ENCODE data around the gene TAB2. TPM values are rescaled to one million over a fixed set of nuclear protein-coding genes. Genes with fewer than 3 reads are reported as not detected.

TAB2 gene
- total RNA-seq, 1 experiment from 2014 or later, result 55.6 TPM

DNA sequence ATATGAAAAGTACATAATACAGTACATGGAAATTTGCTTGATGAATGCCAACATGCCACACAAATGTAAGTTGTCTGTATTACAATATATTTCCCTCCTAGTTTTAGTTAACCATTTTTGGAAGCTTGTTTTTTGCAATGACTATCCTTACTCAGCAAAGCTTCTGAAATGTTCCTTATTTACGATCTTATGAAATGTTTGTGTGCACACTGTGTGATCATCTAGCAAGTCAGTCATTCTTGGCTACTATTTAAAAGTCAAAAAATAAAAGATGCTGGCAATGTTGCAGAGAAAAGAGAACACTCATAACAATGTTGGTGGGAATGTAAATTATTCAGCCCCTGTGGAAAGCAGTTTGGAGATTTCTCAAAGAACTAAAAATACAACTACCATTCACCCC, 116.4 kb downstream of the TAB2 start (continued):
- TF ChIP-seq, protein P1, sequence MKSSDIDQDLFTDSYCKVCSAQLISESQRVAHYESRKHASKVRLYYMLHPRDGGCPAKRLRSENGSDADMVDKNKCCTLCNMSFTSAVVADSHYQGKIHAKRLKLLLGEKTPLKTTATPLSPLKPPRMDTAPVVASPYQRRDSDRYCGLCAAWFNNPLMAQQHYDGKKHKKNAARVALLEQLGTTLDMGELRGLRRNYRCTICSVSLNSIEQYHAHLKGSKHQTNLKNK (CRISPR knock-in tag; IDR thresholded peaks at IDR 0.05), result no peak
- TF ChIP-seq, protein P2, sequence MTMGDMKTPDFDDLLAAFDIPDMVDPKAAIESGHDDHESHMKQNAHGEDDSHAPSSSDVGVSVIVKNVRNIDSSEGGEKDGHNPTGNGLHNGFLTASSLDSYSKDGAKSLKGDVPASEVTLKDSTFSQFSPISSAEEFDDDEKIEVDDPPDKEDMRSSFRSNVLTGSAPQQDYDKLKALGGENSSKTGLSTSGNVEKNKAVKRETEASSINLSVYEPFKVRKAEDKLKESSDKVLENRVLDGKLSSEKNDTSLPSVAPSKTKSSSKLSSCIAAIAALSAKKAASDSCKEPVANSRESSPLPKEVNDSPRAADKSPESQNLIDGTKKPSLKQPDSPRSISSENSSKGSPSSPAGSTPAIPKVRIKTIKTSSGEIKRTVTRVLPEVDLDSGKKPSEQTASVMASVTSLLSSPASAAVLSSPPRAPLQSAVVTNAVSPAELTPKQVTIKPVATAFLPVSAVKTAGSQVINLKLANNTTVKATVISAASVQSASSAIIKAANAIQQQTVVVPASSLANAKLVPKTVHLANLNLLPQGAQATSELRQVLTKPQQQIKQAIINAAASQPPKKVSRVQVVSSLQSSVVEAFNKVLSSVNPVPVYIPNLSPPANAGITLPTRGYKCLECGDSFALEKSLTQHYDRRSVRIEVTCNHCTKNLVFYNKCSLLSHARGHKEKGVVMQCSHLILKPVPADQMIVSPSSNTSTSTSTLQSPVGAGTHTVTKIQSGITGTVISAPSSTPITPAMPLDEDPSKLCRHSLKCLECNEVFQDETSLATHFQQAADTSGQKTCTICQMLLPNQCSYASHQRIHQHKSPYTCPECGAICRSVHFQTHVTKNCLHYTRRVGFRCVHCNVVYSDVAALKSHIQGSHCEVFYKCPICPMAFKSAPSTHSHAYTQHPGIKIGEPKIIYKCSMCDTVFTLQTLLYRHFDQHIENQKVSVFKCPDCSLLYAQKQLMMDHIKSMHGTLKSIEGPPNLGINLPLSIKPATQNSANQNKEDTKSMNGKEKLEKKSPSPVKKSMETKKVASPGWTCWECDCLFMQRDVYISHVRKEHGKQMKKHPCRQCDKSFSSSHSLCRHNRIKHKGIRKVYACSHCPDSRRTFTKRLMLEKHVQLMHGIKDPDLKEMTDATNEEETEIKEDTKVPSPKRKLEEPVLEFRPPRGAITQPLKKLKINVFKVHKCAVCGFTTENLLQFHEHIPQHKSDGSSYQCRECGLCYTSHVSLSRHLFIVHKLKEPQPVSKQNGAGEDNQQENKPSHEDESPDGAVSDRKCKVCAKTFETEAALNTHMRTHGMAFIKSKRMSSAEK (CRISPR knock-in tag; IDR thresholded peaks at IDR 0.05; ENCODE audit: borderline replicate concordance), result no peak

DNA sequence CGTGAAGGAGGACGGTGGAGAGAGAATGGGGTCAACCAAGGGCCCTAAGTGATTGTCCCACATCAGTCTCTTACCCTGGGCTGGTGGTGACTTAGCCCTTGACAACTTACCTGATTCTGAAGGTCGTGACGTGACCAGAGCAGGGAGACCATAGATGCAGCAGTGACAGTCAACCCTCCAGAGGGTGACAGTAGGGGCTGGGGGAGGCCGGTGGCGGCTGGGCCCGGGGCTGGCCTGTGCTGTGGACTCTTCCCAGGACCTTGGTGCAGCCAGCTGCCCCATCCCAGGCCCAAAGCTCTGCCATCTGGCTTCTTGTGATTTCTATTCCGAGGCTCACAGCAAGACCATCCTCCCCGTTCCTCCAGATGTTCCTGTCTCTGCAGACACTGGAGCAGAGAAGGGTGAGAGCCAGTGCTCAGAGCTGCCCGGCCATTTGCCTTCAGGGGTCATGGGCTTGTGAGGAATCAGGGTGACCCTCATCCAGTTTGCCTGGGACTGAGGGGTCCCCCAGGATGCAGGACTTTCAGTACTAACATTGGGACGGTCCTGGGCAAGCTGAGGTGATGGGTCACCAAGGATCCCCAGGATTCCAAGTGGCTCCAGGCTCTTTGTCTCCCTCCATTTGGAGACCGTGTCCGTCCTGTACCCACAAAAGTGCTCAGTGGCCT, 118.5 kb downstream of the TAB2 start:
- ATAC-seq (no peak), DNase-seq (ENCODE audit: low spot score) (no peak)
- Mint-ChIP-seq H3K9me3 (no peaks in the 10 kb centered on the region), H3K4me3 (no peak overlapping the region), H3K4me1 (peaks cover 5% of the 10 kb centered on the region), H3K36me3 (no peaks in the 10 kb centered on the region), H3K27ac (no peak overlapping the region), H3K27me3 (ENCODE audit: low read depth) (no peaks in the 10 kb centered on the region)
- ChIA-PET POLR2A (no interaction called here), CTCF (interaction anchor here (1.2 kb wide), 1 partner anchor 858 kb away, joined by 3 read pairs; no protein-coding TSS in a partner anchor)
- TF ChIP-seq, protein P3, sequence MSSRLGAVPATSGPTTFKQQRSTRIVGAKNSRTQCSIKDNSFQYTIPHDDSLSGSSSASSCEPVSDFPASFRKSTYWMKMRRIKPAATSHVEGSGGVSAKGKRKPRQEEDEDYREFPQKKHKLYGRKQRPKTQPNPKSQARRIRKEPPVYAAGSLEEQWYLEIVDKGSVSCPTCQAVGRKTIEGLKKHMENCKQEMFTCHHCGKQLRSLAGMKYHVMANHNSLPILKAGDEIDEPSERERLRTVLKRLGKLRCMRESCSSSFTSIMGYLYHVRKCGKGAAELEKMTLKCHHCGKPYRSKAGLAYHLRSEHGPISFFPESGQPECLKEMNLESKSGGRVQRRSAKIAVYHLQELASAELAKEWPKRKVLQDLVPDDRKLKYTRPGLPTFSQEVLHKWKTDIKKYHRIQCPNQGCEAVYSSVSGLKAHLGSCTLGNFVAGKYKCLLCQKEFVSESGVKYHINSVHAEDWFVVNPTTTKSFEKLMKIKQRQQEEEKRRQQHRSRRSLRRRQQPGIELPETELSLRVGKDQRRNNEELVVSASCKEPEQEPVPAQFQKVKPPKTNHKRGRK (CRISPR knock-in tag; IDR thresholded peaks at IDR 0.05; ENCODE audit: borderline replicate concordance), result no peak
- TF ChIP-seq SMAD4 (CRISPR knock-in tag; IDR thresholded peaks at IDR 0.05), result no peak
- no peak for TF ChIP-seq NR2C2 (CRISPR knock-in tag; IDR thresholded peaks at IDR 0.05)
- TF ChIP-seq, protein P4, sequence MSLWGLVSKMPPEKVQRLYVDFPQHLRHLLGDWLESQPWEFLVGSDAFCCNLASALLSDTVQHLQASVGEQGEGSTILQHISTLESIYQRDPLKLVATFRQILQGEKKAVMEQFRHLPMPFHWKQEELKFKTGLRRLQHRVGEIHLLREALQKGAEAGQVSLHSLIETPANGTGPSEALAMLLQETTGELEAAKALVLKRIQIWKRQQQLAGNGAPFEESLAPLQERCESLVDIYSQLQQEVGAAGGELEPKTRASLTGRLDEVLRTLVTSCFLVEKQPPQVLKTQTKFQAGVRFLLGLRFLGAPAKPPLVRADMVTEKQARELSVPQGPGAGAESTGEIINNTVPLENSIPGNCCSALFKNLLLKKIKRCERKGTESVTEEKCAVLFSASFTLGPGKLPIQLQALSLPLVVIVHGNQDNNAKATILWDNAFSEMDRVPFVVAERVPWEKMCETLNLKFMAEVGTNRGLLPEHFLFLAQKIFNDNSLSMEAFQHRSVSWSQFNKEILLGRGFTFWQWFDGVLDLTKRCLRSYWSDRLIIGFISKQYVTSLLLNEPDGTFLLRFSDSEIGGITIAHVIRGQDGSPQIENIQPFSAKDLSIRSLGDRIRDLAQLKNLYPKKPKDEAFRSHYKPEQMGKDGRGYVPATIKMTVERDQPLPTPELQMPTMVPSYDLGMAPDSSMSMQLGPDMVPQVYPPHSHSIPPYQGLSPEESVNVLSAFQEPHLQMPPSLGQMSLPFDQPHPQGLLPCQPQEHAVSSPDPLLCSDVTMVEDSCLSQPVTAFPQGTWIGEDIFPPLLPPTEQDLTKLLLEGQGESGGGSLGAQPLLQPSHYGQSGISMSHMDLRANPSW (CRISPR knock-in tag; conservative IDR thresholded peaks at IDR 0.05; ENCODE audit: low read depth), result no peak
- no peak for TF ChIP-seq ELF4 (CRISPR knock-in tag; IDR thresholded peaks at IDR 0.05; ENCODE audit: low read depth)
- no peak for TF ChIP-seq PRRX2 (CRISPR knock-in tag; IDR thresholded peaks at IDR 0.05)
- TF ChIP-seq ZNF232 (CRISPR knock-in tag; IDR thresholded peaks at IDR 0.05), result no peak
- no peak for TF ChIP-seq FOXJ3 (CRISPR knock-in tag; IDR thresholded peaks at IDR 0.05; ENCODE audit: borderline replicate concordance)
- TF ChIP-seq SP1 (CRISPR knock-in tag; conservative IDR thresholded peaks at IDR 0.05), result no peak
- TF ChIP-seq, protein P5, sequence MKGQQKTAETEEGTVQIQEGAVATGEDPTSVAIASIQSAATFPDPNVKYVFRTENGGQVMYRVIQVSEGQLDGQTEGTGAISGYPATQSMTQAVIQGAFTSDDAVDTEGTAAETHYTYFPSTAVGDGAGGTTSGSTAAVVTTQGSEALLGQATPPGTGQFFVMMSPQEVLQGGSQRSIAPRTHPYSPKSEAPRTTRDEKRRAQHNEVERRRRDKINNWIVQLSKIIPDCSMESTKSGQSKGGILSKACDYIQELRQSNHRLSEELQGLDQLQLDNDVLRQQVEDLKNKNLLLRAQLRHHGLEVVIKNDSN (CRISPR knock-in tag; IDR thresholded peaks at IDR 0.05), result no peak
- TF ChIP-seq JUN (CRISPR knock-in tag; IDR thresholded peaks at IDR 0.05), result no peak
- no peak for TF ChIP-seq OVOL2 (CRISPR knock-in tag; IDR thresholded peaks at IDR 0.05; ENCODE audit: borderline replicate concordance)
- no peak for TF ChIP-seq ZNF138 (CRISPR knock-in tag; conservative IDR thresholded peaks at IDR 0.05)
- TF ChIP-seq, protein P6, sequence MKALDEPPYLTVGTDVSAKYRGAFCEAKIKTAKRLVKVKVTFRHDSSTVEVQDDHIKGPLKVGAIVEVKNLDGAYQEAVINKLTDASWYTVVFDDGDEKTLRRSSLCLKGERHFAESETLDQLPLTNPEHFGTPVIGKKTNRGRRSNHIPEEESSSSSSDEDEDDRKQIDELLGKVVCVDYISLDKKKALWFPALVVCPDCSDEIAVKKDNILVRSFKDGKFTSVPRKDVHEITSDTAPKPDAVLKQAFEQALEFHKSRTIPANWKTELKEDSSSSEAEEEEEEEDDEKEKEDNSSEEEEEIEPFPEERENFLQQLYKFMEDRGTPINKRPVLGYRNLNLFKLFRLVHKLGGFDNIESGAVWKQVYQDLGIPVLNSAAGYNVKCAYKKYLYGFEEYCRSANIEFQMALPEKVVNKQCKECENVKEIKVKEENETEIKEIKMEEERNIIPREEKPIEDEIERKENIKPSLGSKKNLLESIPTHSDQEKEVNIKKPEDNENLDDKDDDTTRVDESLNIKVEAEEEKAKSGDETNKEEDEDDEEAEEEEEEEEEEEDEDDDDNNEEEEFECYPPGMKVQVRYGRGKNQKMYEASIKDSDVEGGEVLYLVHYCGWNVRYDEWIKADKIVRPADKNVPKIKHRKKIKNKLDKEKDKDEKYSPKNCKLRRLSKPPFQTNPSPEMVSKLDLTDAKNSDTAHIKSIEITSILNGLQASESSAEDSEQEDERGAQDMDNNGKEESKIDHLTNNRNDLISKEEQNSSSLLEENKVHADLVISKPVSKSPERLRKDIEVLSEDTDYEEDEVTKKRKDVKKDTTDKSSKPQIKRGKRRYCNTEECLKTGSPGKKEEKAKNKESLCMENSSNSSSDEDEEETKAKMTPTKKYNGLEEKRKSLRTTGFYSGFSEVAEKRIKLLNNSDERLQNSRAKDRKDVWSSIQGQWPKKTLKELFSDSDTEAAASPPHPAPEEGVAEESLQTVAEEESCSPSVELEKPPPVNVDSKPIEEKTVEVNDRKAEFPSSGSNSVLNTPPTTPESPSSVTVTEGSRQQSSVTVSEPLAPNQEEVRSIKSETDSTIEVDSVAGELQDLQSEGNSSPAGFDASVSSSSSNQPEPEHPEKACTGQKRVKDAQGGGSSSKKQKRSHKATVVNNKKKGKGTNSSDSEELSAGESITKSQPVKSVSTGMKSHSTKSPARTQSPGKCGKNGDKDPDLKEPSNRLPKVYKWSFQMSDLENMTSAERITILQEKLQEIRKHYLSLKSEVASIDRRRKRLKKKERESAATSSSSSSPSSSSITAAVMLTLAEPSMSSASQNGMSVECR (CRISPR knock-in tag; IDR thresholded peaks at IDR 0.05; ENCODE audit: borderline replicate concordance), result no peak
- no peak for TF ChIP-seq FOXP1 (CRISPR knock-in tag; IDR thresholded peaks at IDR 0.05; ENCODE audit: borderline replicate concordance)

Measured in WTC11 (cell line).